MCF 10A (cell line): Measurements from ENCODE around the gene F2R. TPM values are rescaled to one million over a fixed set of nuclear protein-coding genes. Genes with fewer than 3 reads are reported as not detected.

Source experiments
- BruUV-seq: library from RNA; stranded (reverse); fragments of 400-500 nt; replicated peaks from 2 replicates; lab custom pipeline; 2021; lab: Mats Ljungman, UMichigan
- CTCF ChIA-PET: fragments of 300-600 bp; sonication (Branson Sonifier 250); formaldehyde crosslinking; extraction: SDS; loops from one replicate; lab custom pipeline; 2021; ENCODE audit warnings: antibody characterized with exemption, inconsistent platforms; lab: Yijun Ruan, JAX
- POLR2A ChIA-PET: fragments of 300-600, 350-650 bp; sonication (Branson Sonifier 250); formaldehyde crosslinking; extraction: SDS; loops from one replicate; lab custom pipeline; 2020; ENCODE audit warnings: antibody characterized with exemption, inconsistent platforms; lab: Yijun Ruan, JAX
- DNase-seq: peaks from one replicate; pipeline ENCODE4 v3.0.0-alpha.2; 2018; ENCODE audit not compliant: unreplicated experiment
- H3K27ac Mint-ChIP-seq: one replicate; pipeline ENCODE4 v1.8.0; 2022; ENCODE audit warnings: mild to moderate bottlenecking, low read depth, mixed read lengths; ENCODE audit not compliant: unreplicated experiment
- H3K27me3 Mint-ChIP-seq: one replicate; pipeline ENCODE4 v1.8.0; 2022; ENCODE audit warnings: mixed read lengths; ENCODE audit not compliant: insufficient read depth, unreplicated experiment
- H3K36me3 Mint-ChIP-seq: one replicate; pipeline ENCODE4 v1.8.0; 2022; ENCODE audit warnings: mild to moderate bottlenecking, moderate library complexity, mixed read lengths; ENCODE audit not compliant: insufficient read depth, unreplicated experiment
- H3K4me1 Mint-ChIP-seq: one replicate; pipeline ENCODE4 v1.8.0; 2022; ENCODE audit warnings: mixed read lengths; ENCODE audit not compliant: insufficient read depth, unreplicated experiment
- H3K4me3 Mint-ChIP-seq: one replicate; pipeline ENCODE4 v1.8.0; 2022; ENCODE audit warnings: mild to moderate bottlenecking, moderate library complexity, mixed read lengths; ENCODE audit not compliant: unreplicated experiment
- H3K9me3 Mint-ChIP-seq: one replicate; pipeline ENCODE4 v1.8.0; 2022; ENCODE audit warnings: mixed read lengths; ENCODE audit not compliant: unreplicated experiment
- intact Hi-C: fragments of 100-400 bp; cut with micrococcal nuclease; formaldehyde crosslinking; loops from 2 replicates; pipeline ENCODE4 v1.14.1; 2022
- total RNA-seq: library from RNA; stranded (reverse); gene quantifications from 2 replicates; pipeline ENCODE4 v1.2.3, GENCODE V29; 2022
- TF ChIP-seq, protein P1 (sequence below): fragments of 200-600 bp; IDR thresholded peaks from one replicate; pipeline ENCODE4 v1.8.0; 2022; ENCODE audit warnings: antibody characterized with exemption, mild to moderate bottlenecking; ENCODE audit not compliant: unreplicated experiment

The F2R gene
- total RNA-seq, 1 experiment from 2014 or later = 17.6 TPM

DNA sequence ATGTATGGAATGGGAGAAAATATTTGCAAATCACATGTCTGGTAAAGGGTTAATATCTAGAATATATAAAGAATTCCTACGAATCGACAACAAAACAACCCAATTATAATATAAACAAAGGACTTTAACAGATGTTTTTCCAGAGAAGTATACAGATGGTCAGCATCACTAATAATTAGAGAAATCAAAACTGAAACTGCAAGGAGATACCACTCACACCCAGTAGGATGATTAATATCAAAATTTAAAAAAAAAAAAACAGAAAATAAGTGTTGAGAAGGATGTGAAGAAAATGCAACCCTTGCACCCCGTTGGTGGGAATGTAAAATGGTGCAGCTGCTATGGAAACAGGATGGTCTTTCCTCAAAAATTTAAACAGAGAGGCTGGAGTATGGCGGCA is 34.6 kb upstream of the F2R start:
- H3K4me3 Mint-ChIP-seq = no peak overlapping the region
- peaks cover 17% of the 10 kb centered on the region for H3K4me1 Mint-ChIP-seq
- ChIA-PET CTCF (no interaction called here), POLR2A (interaction anchor here (0.7 kb wide), 1 partner anchor 16 kb away, joined by 3 read pairs; no protein-coding TSS in a partner anchor)
- no peaks in the 10 kb centered on the region for H3K36me3 Mint-ChIP-seq
- no peaks in the 10 kb centered on the region for H3K27me3 Mint-ChIP-seq
- no peak for DNase-seq
- no peak overlapping the region for H3K27ac Mint-ChIP-seq
- no TSS peak for BruUV-seq
- TF ChIP-seq, protein P1, sequence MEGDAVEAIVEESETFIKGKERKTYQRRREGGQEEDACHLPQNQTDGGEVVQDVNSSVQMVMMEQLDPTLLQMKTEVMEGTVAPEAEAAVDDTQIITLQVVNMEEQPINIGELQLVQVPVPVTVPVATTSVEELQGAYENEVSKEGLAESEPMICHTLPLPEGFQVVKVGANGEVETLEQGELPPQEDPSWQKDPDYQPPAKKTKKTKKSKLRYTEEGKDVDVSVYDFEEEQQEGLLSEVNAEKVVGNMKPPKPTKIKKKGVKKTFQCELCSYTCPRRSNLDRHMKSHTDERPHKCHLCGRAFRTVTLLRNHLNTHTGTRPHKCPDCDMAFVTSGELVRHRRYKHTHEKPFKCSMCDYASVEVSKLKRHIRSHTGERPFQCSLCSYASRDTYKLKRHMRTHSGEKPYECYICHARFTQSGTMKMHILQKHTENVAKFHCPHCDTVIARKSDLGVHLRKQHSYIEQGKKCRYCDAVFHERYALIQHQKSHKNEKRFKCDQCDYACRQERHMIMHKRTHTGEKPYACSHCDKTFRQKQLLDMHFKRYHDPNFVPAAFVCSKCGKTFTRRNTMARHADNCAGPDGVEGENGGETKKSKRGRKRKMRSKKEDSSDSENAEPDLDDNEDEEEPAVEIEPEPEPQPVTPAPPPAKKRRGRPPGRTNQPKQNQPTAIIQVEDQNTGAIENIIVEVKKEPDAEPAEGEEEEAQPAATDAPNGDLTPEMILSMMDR = no peak
- intact Hi-C loops = no loop called here
- no peaks in the 10 kb centered on the region for H3K9me3 Mint-ChIP-seq

DNA sequence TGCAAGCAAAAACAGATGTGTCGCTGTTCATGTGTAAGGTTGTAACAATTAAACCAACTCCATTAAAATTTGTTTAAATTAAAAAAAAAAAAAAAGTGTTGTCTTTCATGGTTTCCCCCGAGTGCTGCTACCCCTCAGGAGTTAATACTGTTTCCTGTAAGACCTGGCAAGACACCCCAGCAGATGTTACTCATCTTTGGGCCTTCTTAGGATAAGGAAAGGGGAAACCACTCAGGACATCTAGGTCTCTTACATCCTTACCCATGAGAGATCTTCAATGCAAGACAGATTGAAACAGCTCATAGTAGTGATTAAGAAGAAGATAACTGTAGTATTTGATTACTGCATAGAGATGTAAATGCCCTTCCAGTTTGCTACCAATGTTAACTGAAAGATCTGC is 33.5 kb upstream of the F2R start:
- TF ChIP-seq, protein P1 = no peak
- peaks cover 17% of the 10 kb centered on the region for H3K4me1 Mint-ChIP-seq
- no peak for DNase-seq
- intact Hi-C loops = no loop called here
- ChIA-PET POLR2A (interaction anchor here (0.7 kb wide), 1 partner anchor 57 kb away, joined by 3 read pairs; no protein-coding TSS in a partner anchor), CTCF (interaction anchor here (0.6 kb wide), 1 partner anchor 9 kb away, joined by 3 read pairs; no protein-coding TSS in a partner anchor)
- H3K4me3 Mint-ChIP-seq = no peak overlapping the region
- H3K27me3 Mint-ChIP-seq = no peaks in the 10 kb centered on the region
- BruUV-seq = no TSS peak
- H3K36me3 Mint-ChIP-seq = no peaks in the 10 kb centered on the region
- no peaks in the 10 kb centered on the region for H3K9me3 Mint-ChIP-seq
- H3K27ac Mint-ChIP-seq = no peak overlapping the region

DNA sequence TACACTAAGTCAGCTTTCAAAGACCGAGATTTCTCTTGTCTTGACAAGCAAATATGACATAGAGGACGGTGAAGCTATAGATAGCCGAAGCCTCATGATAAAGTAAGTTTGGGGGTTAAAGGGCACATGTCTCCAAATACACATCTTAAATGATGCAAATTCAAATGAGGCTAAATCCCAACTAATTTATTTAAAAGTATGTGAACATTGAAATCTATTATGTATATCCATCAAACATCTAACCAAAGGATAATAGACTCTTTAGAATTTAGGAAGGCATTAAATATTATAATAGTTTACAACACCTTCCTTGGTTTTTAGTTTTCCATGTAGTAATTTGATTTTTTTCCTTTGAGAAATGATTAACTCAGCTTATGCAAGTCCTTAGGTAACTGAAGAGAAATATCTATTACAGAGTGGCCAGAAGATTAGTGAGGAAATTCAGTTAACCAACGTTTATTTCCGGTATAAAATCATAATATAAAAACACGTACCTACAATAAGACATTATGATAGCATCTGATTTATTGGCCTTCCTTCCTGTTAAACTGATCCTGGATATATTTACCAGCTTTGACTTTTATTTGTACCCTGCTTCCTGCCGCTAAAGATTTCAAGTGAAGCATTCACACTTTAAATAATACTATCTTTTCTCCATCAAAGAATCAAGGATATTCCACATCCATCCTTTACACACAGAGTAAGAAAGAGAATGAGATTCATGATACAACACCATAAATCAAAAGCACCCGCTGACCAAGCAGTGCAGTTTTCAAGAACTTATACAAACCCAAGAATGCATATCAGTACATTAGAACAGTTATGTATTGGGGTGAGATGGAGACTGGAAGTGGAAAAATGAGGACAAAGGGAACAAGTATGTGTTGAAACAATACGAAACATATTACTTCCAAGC is 31.9 kb upstream of the F2R start:
- Mint-ChIP-seq H3K4me1 (peaks cover 13% of the 10 kb centered on the region), H3K9me3 (no peaks in the 10 kb centered on the region), H3K4me3 (no peak overlapping the region), H3K27ac (peak overlapping the region; percentile 61), H3K27me3 (no peaks in the 10 kb centered on the region), H3K36me3 (no peaks in the 10 kb centered on the region)
- ChIA-PET POLR2A (interaction anchor here (0.5 to 1.4 kb wide), 3 partner anchors 10 to 200 kb away, joined by 3 to 4 read pairs (median 3); no protein-coding TSS in a partner anchor), CTCF (interaction anchor here (0.9 kb wide), 1 partner anchor 17 kb away, joined by 3 read pairs; no protein-coding TSS in a partner anchor)
- no TSS peak for BruUV-seq
- intact Hi-C loops = no loop called here
- TF ChIP-seq, protein P1 = no peak
- no peak for DNase-seq
